DOHH2 (cell line): ENCODE results near the gene BUD23.

ENCODE experiments used
- EZH2phosphoT487 ChIP-seq: fragments of 200-600 bp; sonication (generic); IDR thresholded peaks from 2 replicates; pipeline ENCODE4 v1.6.1; 2017; ENCODE audit warnings: borderline replicate concordance, mild to moderate bottlenecking, antibody characterized with exemption, low read length, moderate library complexity, mixed read lengths
- TF ChIP-seq, protein P1 (sequence below): fragments of 200-600 bp; sonication (generic); IDR thresholded peaks from one replicate; pipeline ENCODE4 v1.5.1; 2014; ENCODE audit warnings: antibody characterized with exemption, mild to moderate bottlenecking, low read depth, low read length; ENCODE audit not compliant: poor library complexity, severe bottlenecking

DNA sequence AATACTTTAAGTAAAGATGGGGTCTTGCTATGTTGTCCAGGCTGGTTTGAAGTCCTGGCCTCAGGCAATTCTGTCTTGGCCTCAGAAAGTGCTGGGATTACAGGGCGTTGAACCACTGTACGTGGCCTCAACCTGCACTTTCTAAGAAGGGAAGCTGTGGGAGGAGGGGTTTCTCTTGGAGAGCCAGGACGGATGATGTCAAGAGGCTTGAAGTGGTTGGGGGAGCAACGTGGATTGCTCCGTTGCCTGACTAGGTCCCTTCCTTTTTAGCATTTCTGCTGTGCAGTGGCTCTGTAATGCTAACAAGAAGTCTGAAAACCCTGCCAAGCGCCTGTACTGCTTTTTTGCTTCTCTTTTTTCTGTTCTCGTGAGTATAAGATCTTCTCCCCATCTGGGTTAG, 7.2 kb downstream of the BUD23 start:
- TF ChIP-seq, protein P1, sequence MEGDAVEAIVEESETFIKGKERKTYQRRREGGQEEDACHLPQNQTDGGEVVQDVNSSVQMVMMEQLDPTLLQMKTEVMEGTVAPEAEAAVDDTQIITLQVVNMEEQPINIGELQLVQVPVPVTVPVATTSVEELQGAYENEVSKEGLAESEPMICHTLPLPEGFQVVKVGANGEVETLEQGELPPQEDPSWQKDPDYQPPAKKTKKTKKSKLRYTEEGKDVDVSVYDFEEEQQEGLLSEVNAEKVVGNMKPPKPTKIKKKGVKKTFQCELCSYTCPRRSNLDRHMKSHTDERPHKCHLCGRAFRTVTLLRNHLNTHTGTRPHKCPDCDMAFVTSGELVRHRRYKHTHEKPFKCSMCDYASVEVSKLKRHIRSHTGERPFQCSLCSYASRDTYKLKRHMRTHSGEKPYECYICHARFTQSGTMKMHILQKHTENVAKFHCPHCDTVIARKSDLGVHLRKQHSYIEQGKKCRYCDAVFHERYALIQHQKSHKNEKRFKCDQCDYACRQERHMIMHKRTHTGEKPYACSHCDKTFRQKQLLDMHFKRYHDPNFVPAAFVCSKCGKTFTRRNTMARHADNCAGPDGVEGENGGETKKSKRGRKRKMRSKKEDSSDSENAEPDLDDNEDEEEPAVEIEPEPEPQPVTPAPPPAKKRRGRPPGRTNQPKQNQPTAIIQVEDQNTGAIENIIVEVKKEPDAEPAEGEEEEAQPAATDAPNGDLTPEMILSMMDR: no peak
- TF ChIP-seq EZH2phosphoT487: no peak
